Gastrocnemius medialis (tissue), 4 donors: ENCODE measurements around the gene SMIM1. TPM values are rescaled to one million over a fixed set of nuclear protein-coding genes. Genes with fewer than 3 reads are reported as not detected.

Experiments
- ATAC-seq, 2 donors: fragments of 150-250 bp; one replicate each; pipeline ENCODE4 v1.9.1; 2016
- DNase-seq, 2 donors: peaks; one replicate each; pipeline ENCODE4 v3.0.0-alpha.2; 2019
- H3K27ac ChIP-seq, 4 donors: fragments of 200-600 bp; sonication (generic); 1 replicate in 1 of 4; 2 replicates in 3 of 4; pipeline ENCODE4 v1.5.1; 2016 to 2018; ENCODE audit warnings: mild to moderate bottlenecking in 2 of 4, moderate library complexity in 1 of 4
- H3K27me3 ChIP-seq, 3 donors: fragments of 200-600 bp; sonication (generic) in 2 of 3; 1 replicate in 1 of 3; 2 replicates in 2 of 3; pipeline versions ENCODE4 v1.5.1 to v1.6.0; 2016 to 2019; ENCODE audit warnings: mild to moderate bottlenecking in 1 of 3, moderate library complexity in 1 of 3
- H3K36me3 ChIP-seq, 2 donors: fragments of 200-600 bp; sonication (generic) in 1 of 2; one replicate each; pipeline ENCODE4 v1.5.1; 2017 to 2018
- H3K4me1 ChIP-seq, 2 donors: fragments of 200-600 bp; sonication (generic) in 1 of 2; one replicate each; pipeline ENCODE4 v1.5.1; 2016 to 2017; ENCODE audit warnings: mild to moderate bottlenecking in 2 of 2
- H3K4me3 ChIP-seq, 4 donors: fragments of 200-600 bp; sonication (generic) in 3 of 4; 1 replicate in 1 of 4; 2 replicates in 3 of 4; pipeline ENCODE4 v1.5.1; 2016 to 2019; ENCODE audit warnings: mild to moderate bottlenecking in 2 of 4
- H3K9me3 ChIP-seq, 3 donors: fragments of 200-600 bp; sonication (generic) in 2 of 3; 1 replicate in 1 of 3; 2 replicates in 2 of 3; pipeline ENCODE4 v1.5.1; 2016 to 2019
- POLR2A ChIP-seq, 2 donors: fragments of 450-650 bp; IDR thresholded peaks; one replicate each; pipeline ENCODE4 v1.6.1; 2017; ENCODE audit warnings: antibody characterized with exemption in 2 of 2, mild to moderate bottlenecking in 2 of 2, moderate library complexity in 2 of 2
- in situ Hi-C, 4 donors: fragments of 200-750 bp; cut with MboI; loops; one replicate each; pipeline versions ENCODE4 v1.15.0 to v1.8.0; 2017; ENCODE audit warnings: low sequenced_read_pairs in 4 of 4
- intact Hi-C: fragments of 100-400 bp; cut with DNase I; formaldehyde crosslinking; loops from one replicate; pipeline ENCODE4 v1.15.1; 2023; ENCODE audit warnings: low total_unique reads
- total RNA-seq, 4 donors: library from RNA; depleted of rRNA; stranded (reverse); fragments of >200 nt; gene quantifications; one replicate each; pipeline versions ENCODE4 v1.1.0 to v1.2.3, GENCODE V29; 2016
- TF ChIP-seq, protein P1 (sequence below), 5 experiments: fragments of 450-650 bp in 3 of 5; fragments of 200-600 bp in 2 of 5; sonication (generic) in 2 of 5; IDR thresholded peaks in 4 of 5; conservative IDR thresholded peaks in 1 of 5; 1 replicate in 4 of 5; 2 replicates in 1 of 5; pipeline ENCODE4 v1.5.1; 2016 to 2019; ENCODE audit warnings: antibody characterized with exemption in 5 of 5, mild to moderate bottlenecking in 3 of 5, moderate library complexity in 3 of 5

SMIM1 gene
- total RNA-seq, 4 donors from 2014 or later: 1.4 to 3.7 TPM; not detected in 2

DNA sequence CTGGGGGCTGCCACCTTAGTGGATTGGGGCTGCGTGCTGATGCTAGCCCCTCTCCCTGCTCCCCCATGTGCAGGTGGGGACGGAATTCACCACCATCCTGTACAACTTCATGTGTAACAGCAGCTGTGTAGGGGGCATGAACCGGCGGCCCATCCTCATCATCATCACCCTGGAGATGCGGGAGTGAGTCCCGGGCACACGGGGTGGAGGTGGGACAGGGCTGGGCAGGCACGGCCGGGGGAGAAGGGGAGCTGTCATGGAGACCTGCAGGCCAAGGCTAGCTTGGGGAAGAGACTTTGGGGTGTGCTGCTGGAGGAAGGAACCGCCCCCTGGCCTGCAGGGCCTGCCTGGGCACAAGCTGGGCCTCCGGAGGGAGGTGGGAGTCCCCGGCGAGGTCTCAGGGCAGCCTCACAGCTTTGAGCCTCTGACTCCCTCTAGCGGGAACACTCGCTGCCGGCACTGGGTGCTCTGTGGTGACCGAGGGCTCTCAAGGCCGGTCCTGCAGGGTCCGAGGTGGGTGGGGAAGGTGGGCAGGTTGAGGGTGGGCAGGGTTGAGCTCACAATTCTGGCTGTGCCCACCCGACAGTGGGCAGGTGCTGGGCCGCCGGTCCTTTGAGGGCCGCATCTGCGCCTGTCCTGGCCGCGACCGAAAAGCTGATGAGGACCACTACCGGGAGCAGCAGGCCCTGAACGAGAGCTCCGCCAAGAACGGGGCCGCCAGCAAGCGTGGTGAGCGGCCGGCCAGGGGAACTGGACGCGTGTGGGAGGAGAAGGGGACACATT is 45.3 kb upstream of the SMIM1 start:
- DNase-seq (no peak), ATAC-seq (no peak)
- Histone ChIP-seq H3K27ac (no peak overlapping the region), H3K36me3 (no peaks in the 10 kb centered on the region), H3K9me3 (no peaks in the 10 kb centered on the region), H3K4me3 (no peak overlapping the region), H3K4me1 (peaks cover 12 to 14% of the 10 kb centered on the region in 2 donors), H3K27me3 (peaks cover 7 to 17% (median 16%) of the 10 kb centered on the region in 3 donors)
- intact Hi-C loops (no loop called here), in situ Hi-C loops (no loop called here)
- TF ChIP-seq POLR2A (IDR thresholded peaks at IDR 0.05): no peak
- TF ChIP-seq, protein P1, sequence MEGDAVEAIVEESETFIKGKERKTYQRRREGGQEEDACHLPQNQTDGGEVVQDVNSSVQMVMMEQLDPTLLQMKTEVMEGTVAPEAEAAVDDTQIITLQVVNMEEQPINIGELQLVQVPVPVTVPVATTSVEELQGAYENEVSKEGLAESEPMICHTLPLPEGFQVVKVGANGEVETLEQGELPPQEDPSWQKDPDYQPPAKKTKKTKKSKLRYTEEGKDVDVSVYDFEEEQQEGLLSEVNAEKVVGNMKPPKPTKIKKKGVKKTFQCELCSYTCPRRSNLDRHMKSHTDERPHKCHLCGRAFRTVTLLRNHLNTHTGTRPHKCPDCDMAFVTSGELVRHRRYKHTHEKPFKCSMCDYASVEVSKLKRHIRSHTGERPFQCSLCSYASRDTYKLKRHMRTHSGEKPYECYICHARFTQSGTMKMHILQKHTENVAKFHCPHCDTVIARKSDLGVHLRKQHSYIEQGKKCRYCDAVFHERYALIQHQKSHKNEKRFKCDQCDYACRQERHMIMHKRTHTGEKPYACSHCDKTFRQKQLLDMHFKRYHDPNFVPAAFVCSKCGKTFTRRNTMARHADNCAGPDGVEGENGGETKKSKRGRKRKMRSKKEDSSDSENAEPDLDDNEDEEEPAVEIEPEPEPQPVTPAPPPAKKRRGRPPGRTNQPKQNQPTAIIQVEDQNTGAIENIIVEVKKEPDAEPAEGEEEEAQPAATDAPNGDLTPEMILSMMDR (IDR thresholded peaks at IDR 0.05 in 4 of 5, conservative IDR thresholded peaks at IDR 0.05 in 1 of 5): no peak

GRCh38 chr1:3727825-3728776 is 44.4 kb upstream of the SMIM1 start:
- DNase-seq: no peak
- ATAC-seq: no peak
- Histone ChIP-seq H3K36me3 (no peaks in the 10 kb centered on the region), H3K27me3 (peaks cover 7 to 17% (median 16%) of the 10 kb centered on the region in 3 donors), H3K4me1 (peaks cover 15% of the 10 kb centered on the region in 2 donors), H3K27ac (no peak overlapping the region), H3K4me3 (no peak overlapping the region), H3K9me3 (no peaks in the 10 kb centered on the region)
- TF ChIP-seq, protein P1 (IDR thresholded peaks at IDR 0.05 in 4 of 5, conservative IDR thresholded peaks at IDR 0.05 in 1 of 5): no peak
- TF ChIP-seq POLR2A (IDR thresholded peaks at IDR 0.05): no peak
- in situ Hi-C loops (no loop called here), intact Hi-C loops (no loop called here)

GRCh38 chr1:3729594-3730542 is 42.7 kb upstream of the SMIM1 start:
- peaks cover 7 to 17% (median 16%) of the 10 kb centered on the region in 3 donors for H3K27me3 ChIP-seq
- no peak for ATAC-seq
- in situ Hi-C loops: no loop called here
- H3K27ac ChIP-seq: no peak overlapping the region
- intact Hi-C loops: no loop called here
- H3K4me3 ChIP-seq: no peak overlapping the region
- TF ChIP-seq, protein P1 (IDR thresholded peaks at IDR 0.05 in 4 of 5, conservative IDR thresholded peaks at IDR 0.05 in 1 of 5): no peak
- no peak for TF ChIP-seq POLR2A (IDR thresholded peaks at IDR 0.05)
- H3K4me1 ChIP-seq: peaks cover 15% of the 10 kb centered on the region in 2 donors
- no peaks in the 10 kb centered on the region for H3K36me3 ChIP-seq
- H3K9me3 ChIP-seq: no peaks in the 10 kb centered on the region
- DNase-seq: no peak

GRCh38 chr1:3730543-3731247 is 41.9 kb upstream of the SMIM1 start:
- H3K4me1 ChIP-seq: peaks cover 18 to 20% of the 10 kb centered on the region in 2 donors
- in situ Hi-C loops: no loop called here
- no peak overlapping the region for H3K4me3 ChIP-seq
- no peaks in the 10 kb centered on the region for H3K36me3 ChIP-seq
- no peaks in the 10 kb centered on the region for H3K9me3 ChIP-seq
- intact Hi-C loops: no loop called here
- DNase-seq: no peak
- TF ChIP-seq, protein P1 (IDR thresholded peaks at IDR 0.05 in 4 of 5, conservative IDR thresholded peaks at IDR 0.05 in 1 of 5): no peak
- no peak for TF ChIP-seq POLR2A (IDR thresholded peaks at IDR 0.05)
- H3K27me3 ChIP-seq: peaks cover 7 to 17% (median 16%) of the 10 kb centered on the region in 3 donors
- no peak overlapping the region for H3K27ac ChIP-seq
- ATAC-seq: no peak
